Neural progenitor cell (in vitro differentiated cells): ENCODE data around the gene EGFL6. TPM values are rescaled to one million over a fixed set of nuclear protein-coding genes. Genes with fewer than 3 reads are reported as not detected.

Experiments
- DNase-seq: peaks from one replicate; pipeline ENCODE4 v3.0.0-alpha.2; 2016; ENCODE audit warnings: low spot score
- H2AFZ ChIP-seq: fragments of 200-600 bp; sonication (generic); replicated peaks from 2 replicates; pipeline ENCODE4 v1.6.1; 2016; ENCODE audit warnings: antibody characterized with exemption
- H3F3A ChIP-seq: fragments of 200-600 bp; sonication (generic); 2 replicates; pipeline ENCODE4 v1.6.1; 2016; ENCODE audit warnings: antibody characterized with exemption, low read depth
- H3K27ac ChIP-seq: fragments of 200-600 bp; sonication (generic); 2 replicates; pipeline ENCODE4 v1.5.1; 2016; ENCODE audit warnings: mild to moderate bottlenecking
- H3K27me3 ChIP-seq: fragments of 200-600 bp; sonication (generic); 2 replicates; pipeline ENCODE4 v1.6.1; 2016; ENCODE audit warnings: mild to moderate bottlenecking, moderate library complexity
- H3K36me3 ChIP-seq: fragments of 200-600 bp; sonication (generic); 2 replicates; pipeline ENCODE4 v1.5.1; 2016
- H3K4me1 ChIP-seq: fragments of 200-600 bp; sonication (generic); 2 replicates; pipeline ENCODE4 v1.6.1; 2016; ENCODE audit warnings: mixed run types
- H3K4me2 ChIP-seq: fragments of 200-600 bp; sonication (generic); 2 replicates; pipeline ENCODE4 v1.6.1; 2016
- H3K4me3 ChIP-seq: fragments of 200-600 bp; sonication (generic); 2 replicates; pipeline ENCODE4 v1.5.1; 2016
- H3K79me2 ChIP-seq: fragments of 200-600 bp; sonication (generic); 2 replicates; pipeline ENCODE4 v1.6.1; 2016; ENCODE audit warnings: low read depth
- H3K9ac ChIP-seq: fragments of 200-600 bp; sonication (generic); 2 replicates; pipeline ENCODE4 v1.6.1; 2016
- H3K9me3 ChIP-seq: fragments of 200-600 bp; sonication (generic); 2 replicates; pipeline ENCODE4 v1.5.1; 2016; ENCODE audit warnings: low read depth
- H4K20me1 ChIP-seq: fragments of 200-600 bp; sonication (generic); 2 replicates; pipeline ENCODE4 v1.6.1; 2016; ENCODE audit warnings: low read depth
- H3K27ac Mint-ChIP-seq: 3 replicates; pipeline ENCODE4 v1.8.0; 2021; ENCODE audit warnings: mixed read lengths
- H3K27me3 Mint-ChIP-seq: 2 replicates; pipeline ENCODE4 v1.8.0; 2022; ENCODE audit warnings: low read depth, mild to moderate bottlenecking, inconsistent platforms, moderate library complexity, mixed read lengths; ENCODE audit not compliant: insufficient read depth
- H3K36me3 Mint-ChIP-seq: 3 replicates; pipeline ENCODE4 v1.8.0; 2021; ENCODE audit warnings: mixed read lengths
- H3K4me1 Mint-ChIP-seq: 3 replicates; pipeline ENCODE4 v1.8.0; 2021; ENCODE audit warnings: mixed read lengths
- H3K4me3 Mint-ChIP-seq: 3 replicates; pipeline ENCODE4 v1.8.0; 2021; ENCODE audit warnings: mild to moderate bottlenecking, moderate library complexity, mixed read lengths
- H3K9me3 Mint-ChIP-seq: 3 replicates; pipeline ENCODE4 v1.8.0; 2020; ENCODE audit warnings: mixed read lengths
- CTCF ChIP-seq: fragments of 200-600 bp; sonication (generic); IDR thresholded peaks from 2 replicates; pipeline ENCODE4 v1.5.1; 2017; ENCODE audit warnings: antibody characterized with exemption, mild to moderate bottlenecking
- EZH2 ChIP-seq: fragments of 200-600 bp; sonication (generic); IDR thresholded peaks from 2 replicates; pipeline ENCODE4 v1.6.1; 2017; ENCODE audit warnings: antibody characterized with exemption, mild to moderate bottlenecking, moderate library complexity
- EZH2phosphoT487 ChIP-seq: fragments of 200-600 bp; sonication (generic); IDR thresholded peaks from 2 replicates; pipeline ENCODE4 v1.6.1; 2017; ENCODE audit warnings: antibody characterized with exemption
- total RNA-seq: library from RNA; depleted of rRNA; stranded (reverse); fragments of >200 nt; gene quantifications from 2 replicates; pipeline ENCODE4 v1.2.3, GENCODE V29; 2015; ENCODE audit warnings: low replicate concordance

EGFL6 gene
- total RNA-seq, 1 donor from 2014 or later: 1.2 TPM

DNA sequence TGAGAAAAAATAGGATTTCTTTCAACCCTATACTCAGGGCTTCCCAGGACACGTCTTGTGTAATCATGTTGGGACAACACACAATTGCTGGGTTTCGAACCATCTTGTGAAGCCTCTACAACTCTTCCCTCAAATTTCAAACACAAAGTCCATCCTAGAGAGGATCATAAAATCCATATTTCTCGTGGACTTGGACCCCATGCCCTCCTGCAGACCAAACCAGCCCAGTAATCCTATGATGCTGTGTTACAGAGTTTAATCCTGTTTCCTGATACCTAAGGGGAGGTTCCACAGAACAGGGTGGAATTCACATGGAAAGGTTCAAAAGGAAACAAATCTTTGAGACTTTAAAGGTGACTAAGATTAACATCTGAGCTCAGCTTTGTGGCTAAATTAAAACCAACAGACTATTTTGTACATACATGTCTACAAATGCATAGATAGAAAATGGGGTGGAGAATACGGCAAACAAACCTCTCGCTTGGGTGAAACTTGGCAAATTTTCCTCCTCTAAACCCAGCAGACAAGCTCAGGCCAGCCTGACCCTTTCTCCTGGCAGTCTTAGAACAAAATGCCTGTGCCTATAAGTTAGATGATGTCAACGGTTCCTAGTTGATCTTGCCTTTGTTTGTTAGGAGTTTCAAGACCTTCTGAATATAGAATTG lies 38.1 kb downstream of the EGFL6 start:
- Histone ChIP-seq H2AFZ (peak overlapping the region; percentile 57), H3K4me2 (no peak overlapping the region), H3K4me3 (no peak overlapping the region), H3K79me2 (no peaks in the 10 kb centered on the region), H3K9me3 (no peaks in the 10 kb centered on the region), H3F3A (no peaks in the 10 kb centered on the region), H3K4me1 (peaks cover 8% of the 10 kb centered on the region), H3K27me3 (no peaks in the 10 kb centered on the region), H3K36me3 (no peaks in the 10 kb centered on the region), H3K9ac (no peak overlapping the region), H3K27ac (no peak overlapping the region), H4K20me1 (no peaks in the 10 kb centered on the region)
- H3K27me3 Mint-ChIP-seq: no peaks in the 10 kb centered on the region
- H3K27ac Mint-ChIP-seq: peak overlapping the region; percentile 22
- H3K9me3 Mint-ChIP-seq: no peaks in the 10 kb centered on the region
- DNase-seq: no peak
- no peaks in the 10 kb centered on the region for H3K36me3 Mint-ChIP-seq
- H3K4me1 Mint-ChIP-seq: peaks cover 7% of the 10 kb centered on the region
- no peak for TF ChIP-seq CTCF
- H3K4me3 Mint-ChIP-seq: no peak overlapping the region

- H3K9me3 Mint-ChIP-seq: no peaks in the 10 kb centered on the region
- no peaks in the 10 kb centered on the region for H3K27me3 ChIP-seq
- peaks cover 7% of the 10 kb centered on the region for H3K4me1 Mint-ChIP-seq
- H3K27ac Mint-ChIP-seq: peak overlapping the region; percentile 22
- H3K9me3 ChIP-seq: no peaks in the 10 kb centered on the region
- no peaks in the 10 kb centered on the region for H3K27me3 Mint-ChIP-seq
- H3K4me1 ChIP-seq: peaks cover 8% of the 10 kb centered on the region
- no peak overlapping the region for H3K27ac ChIP-seq
- H3K79me2 ChIP-seq: no peaks in the 10 kb centered on the region
- no peak overlapping the region for H3K4me3 ChIP-seq
- DNase-seq: peak; percentile 17
- H3K4me3 Mint-ChIP-seq: no peak overlapping the region
- TF ChIP-seq EZH2phosphoT487: no peak
- no peak for TF ChIP-seq CTCF
- TF ChIP-seq EZH2: no peak
- no peaks in the 10 kb centered on the region for H4K20me1 ChIP-seq
- no peaks in the 10 kb centered on the region for H3K36me3 ChIP-seq
- no peaks in the 10 kb centered on the region for H3K36me3 Mint-ChIP-seq
- no peaks in the 10 kb centered on the region for H3F3A ChIP-seq
- H3K4me2 ChIP-seq: no peak overlapping the region
- peak overlapping the region; percentile 57 for H2AFZ ChIP-seq
- no peak overlapping the region for H3K9ac ChIP-seq
Observed at GRCh38 chrX:13607996-13608365, 38.6 kb downstream of the EGFL6 start.

GRCh38 chrX:13614154-13614553 lies 44.8 kb downstream of the EGFL6 start:
- Histone ChIP-seq H3K9me3 (no peaks in the 10 kb centered on the region), H3K9ac (no peak overlapping the region), H3K4me1 (no peaks in the 10 kb centered on the region), H3K4me2 (no peak overlapping the region), H3K4me3 (no peak overlapping the region), H3K27ac (no peak overlapping the region), H3K79me2 (no peaks in the 10 kb centered on the region), H3K36me3 (no peaks in the 10 kb centered on the region), H3K27me3 (no peaks in the 10 kb centered on the region), H3F3A (no peaks in the 10 kb centered on the region), H2AFZ (no peak overlapping the region), H4K20me1 (no peaks in the 10 kb centered on the region)
- Mint-ChIP-seq H3K36me3 (no peaks in the 10 kb centered on the region), H3K4me1 (no peaks in the 10 kb centered on the region), H3K9me3 (no peaks in the 10 kb centered on the region), H3K27me3 (no peaks in the 10 kb centered on the region), H3K4me3 (no peak overlapping the region), H3K27ac (no peak overlapping the region)
- DNase-seq: no peak
- TF ChIP-seq CTCF: no peak
- no peak for TF ChIP-seq EZH2
- no peak for TF ChIP-seq EZH2phosphoT487
